Stimulated activated CD8-positive, alpha-beta memory T cell treated with anti-CD3 and anti-CD28 coated beads, Interleukin-7, amount 100 ng/mL, for 1 hour (primary cell): Measurements from ENCODE around the gene IL34.
"Not testable (repeated sequence)": the region's sequence is repeated elsewhere in the genome, so short reads cannot be mapped to it uniquely, and the experiment has no call there.

Experiments
- DNase-seq, 2 donors: peaks; one replicate each; pipeline ENCODE4 v3.0.0-alpha.2; 2020; ENCODE audit warnings: low read depth in 2 of 2

IL34 gene

GRCh38 chr16:70658921-70659320, 12.6 kb downstream of the IL34 start:
- DNase-seq, result no peak

- DNase-seq, result no peak
Observed at GRCh38 chr16:70659546-70659945, 13.2 kb downstream of the IL34 start.

- no peak for DNase-seq
Observed at GRCh38 chr16:70659953-70660671, 13.8 kb downstream of the IL34 start.

- DNase-seq, result no peak
Observed at GRCh38 chr16:70660672-70661350, 14.5 kb downstream of the IL34 start.

- DNase-seq, result no peak
Observed at GRCh38 chr16:70661534-70661917, 15.2 kb downstream of the IL34 start.

- no peak for DNase-seq
Observed at GRCh38 chr16:70661918-70662641, 15.7 kb downstream of the IL34 start.

GRCh38 chr16:70662991-70663523, 16.7 kb downstream of the IL34 start:
- DNase-seq, result no peak

GRCh38 chr16:70663524-70664324, 17.4 kb downstream of the IL34 start:
- DNase-seq, result no peak

GRCh38 chr16:70664325-70665112, 18.2 kb downstream of the IL34 start:
- DNase-seq, result no peak

GRCh38 chr16:70665113-70665694, 18.8 kb downstream of the IL34 start:
- DNase-seq, result no peak

GRCh38 chr16:70665806-70666735, 19.7 kb downstream of the IL34 start:
- DNase-seq, result no peak

GRCh38 chr16:70670175-70670574, 23.8 kb downstream of the IL34 start:
- no peak for DNase-seq

- not testable (repeated sequence) for DNase-seq
Observed at GRCh38 chr16:70670938-70671337, 24.6 kb downstream of the IL34 start.

GRCh38 chr16:70674221-70675014, 28.1 kb downstream of the IL34 start:
- no peak for DNase-seq

GRCh38 chr16:70675851-70676513, 29.6 kb downstream of the IL34 start:
- DNase-seq, result no peak

- no peak for DNase-seq
Observed at GRCh38 chr16:70676675-70677498, 30.5 kb downstream of the IL34 start.

- DNase-seq, result no peak
Observed at GRCh38 chr16:70677499-70678120, 31.3 kb downstream of the IL34 start.
